NCI-H2196 (cell line): ENCODE results near the gene BCKDHB.

Experiments used
- DNase-seq: peaks from one replicate; lab custom pipeline; 2025; ENCODE audit not compliant: unreplicated experiment; lab: John Stamatoyannopoulos, UW

Gene BCKDHB

GRCh38 chr6:80328652-80329051 lies 222.2 kb downstream of the BCKDHB start:
- no peak for DNase-seq

GRCh38 chr6:80329496-80329895 lies 223.0 kb downstream of the BCKDHB start:
- no peak for DNase-seq

GRCh38 chr6:80330961-80331360 lies 224.5 kb downstream of the BCKDHB start:
- DNase-seq: no peak

GRCh38 chr6:80331522-80331921 lies 225.1 kb downstream of the BCKDHB start:
- peak; percentile 37 for DNase-seq

GRCh38 chr6:80331974-80332373 lies 225.5 kb downstream of the BCKDHB start:
- DNase-seq: peak; percentile 50

- no peak for DNase-seq
These were observed 226.9 kb downstream of the BCKDHB start for GRCh38 chr6:80333342-80333741.

GRCh38 chr6:80335121-80335531 lies 228.7 kb downstream of the BCKDHB start:
- no peak for DNase-seq

- DNase-seq: no peak
These were observed 230.4 kb downstream of the BCKDHB start for GRCh38 chr6:80336911-80337310.

- no peak for DNase-seq
These were observed 231.8 kb downstream of the BCKDHB start for GRCh38 chr6:80338201-80338836.

GRCh38 chr6:80339421-80339820 lies 232.9 kb downstream of the BCKDHB start:
- DNase-seq: no peak

- DNase-seq: no peak
These were observed 233.8 kb downstream of the BCKDHB start for GRCh38 chr6:80340280-80340679.

- DNase-seq: no peak
These were observed 234.2 kb downstream of the BCKDHB start for GRCh38 chr6:80340686-80341085.

- DNase-seq: no peak
These were observed 234.9 kb downstream of the BCKDHB start for GRCh38 chr6:80341330-80341729.

- no peak for DNase-seq
These were observed 237.0 kb downstream of the BCKDHB start for GRCh38 chr6:80343511-80343910.

GRCh38 chr6:80347101-80347500 lies 240.6 kb downstream of the BCKDHB start:
- no peak for DNase-seq

GRCh38 chr6:80348263-80348662 lies 241.8 kb downstream of the BCKDHB start:
- no peak for DNase-seq

- DNase-seq: no peak
These were observed 249.5 kb downstream of the BCKDHB start for GRCh38 chr6:80356000-80356399.

- no peak for DNase-seq
These were observed 250.1 kb downstream of the BCKDHB start for GRCh38 chr6:80356545-80356944.

GRCh38 chr6:80357081-80357480 lies 250.6 kb downstream of the BCKDHB start:
- no peak for DNase-seq

GRCh38 chr6:80357674-80358073 lies 251.2 kb downstream of the BCKDHB start:
- no peak for DNase-seq

- DNase-seq: no peak
These were observed 257.1 kb downstream of the BCKDHB start for GRCh38 chr6:80363501-80364122.

- no peak for DNase-seq
These were observed 257.7 kb downstream of the BCKDHB start for GRCh38 chr6:80364149-80364548.

GRCh38 chr6:80366051-80366450 lies 259.6 kb downstream of the BCKDHB start:
- DNase-seq: no peak
